ENCODE measurements around the gene CASK. TPM values are rescaled to one million over a fixed set of nuclear protein-coding genes. Genes with fewer than 3 reads are reported as not detected.

Gene CASK
- total RNA-seq, 1 experiment from 2014 or later: 33.5 TPM

GRCh38 chrX:41482154-41482850 lies 441.1 kb downstream of the CASK start:
- no peak for ATAC-seq
- intact Hi-C loops (cut with micrococcal nuclease; ENCODE audit: unreplicated experiment) (no loop called here), in situ Hi-C loops (cut with HindIII; ENCODE audit: low pct_unique_long_range_greater_than_20kb, low sequenced_read_pairs) (no loop called here)
- no peak overlapping the region for H3K27ac ChIP-seq (ENCODE audit: low read length)
- no peaks in the 10 kb centered on the region for H3K9me3 ChIP-seq (ENCODE audit: control insufficient read depth, insufficient read depth, low read depth, low read length)
- DNase-seq (ENCODE audit: low read depth, low spot score): no peak
- H3K4me3 ChIP-seq (ENCODE audit: low read depth in 2 of 2, low read length in 2 of 2): no peak overlapping the region
- no peaks in the 10 kb centered on the region for H3K27me3 ChIP-seq (ENCODE audit: control insufficient read depth, insufficient read depth, low read length)
- POLR2A ChIA-PET: no interaction called here
- no peaks in the 10 kb centered on the region for H3K4me1 ChIP-seq (ENCODE audit: control insufficient read depth, insufficient read depth, low read length)
- no peaks in the 10 kb centered on the region for H3K36me3 ChIP-seq (ENCODE audit: control insufficient read depth, insufficient read depth, low read length)
- CTCF ChIA-PET: no interaction called here
- TF ChIP-seq SIN3A (IDR thresholded peaks at IDR 0.05; ENCODE audit: borderline replicate concordance, insufficient read depth, low read depth, low read length) (no peak), CTCF (IDR thresholded peaks at IDR 0.05) (no peak), POLR2AphosphoS5 (IDR thresholded peaks at IDR 0.05; ENCODE audit: low read depth, low read length) (no peak), TCF7L2 (IDR thresholded peaks at IDR 0.05; ENCODE audit: low read depth, low read length) (no peak), REST (IDR thresholded peaks at IDR 0.05; ENCODE audit: insufficient read depth in 1 of 2, low read depth in 2 of 2, low read length in 1 of 2) (no peak)
- no TSS peak for BruUV-seq (replicated peaks)

GRCh38 chrX:41481264-41482109 lies 441.9 kb downstream of the CASK start:
- in situ Hi-C loops (cut with HindIII; ENCODE audit: low pct_unique_long_range_greater_than_20kb, low sequenced_read_pairs) (no loop called here), intact Hi-C loops (cut with micrococcal nuclease; ENCODE audit: unreplicated experiment) (no loop called here)
- CTCF ChIA-PET: no interaction called here
- POLR2A ChIA-PET: no interaction called here
- DNase-seq (ENCODE audit: low read depth, low spot score) (no peak), ATAC-seq (no peak)
- H3K9me3 ChIP-seq (ENCODE audit: control insufficient read depth, insufficient read depth, low read depth, low read length): no peaks in the 10 kb centered on the region
- TF ChIP-seq REST (IDR thresholded peaks at IDR 0.05; ENCODE audit: insufficient read depth in 1 of 2, low read depth in 2 of 2, low read length in 1 of 2) (no peak), CTCF (IDR thresholded peaks at IDR 0.05) (peak; percentile 67), TCF7L2 (IDR thresholded peaks at IDR 0.05; ENCODE audit: low read depth, low read length) (no peak), POLR2AphosphoS5 (IDR thresholded peaks at IDR 0.05; ENCODE audit: low read depth, low read length) (no peak), SIN3A (IDR thresholded peaks at IDR 0.05; ENCODE audit: borderline replicate concordance, insufficient read depth, low read depth, low read length) (no peak)
- H3K4me1 ChIP-seq (ENCODE audit: control insufficient read depth, insufficient read depth, low read length): no peaks in the 10 kb centered on the region
- BruUV-seq (replicated peaks): no TSS peak
- H3K27me3 ChIP-seq (ENCODE audit: control insufficient read depth, insufficient read depth, low read length): no peaks in the 10 kb centered on the region
- H3K36me3 ChIP-seq (ENCODE audit: control insufficient read depth, insufficient read depth, low read length): no peaks in the 10 kb centered on the region
- H3K4me3 ChIP-seq (ENCODE audit: low read depth in 2 of 2, low read length in 2 of 2): no peak overlapping the region
- no peak overlapping the region for H3K27ac ChIP-seq (ENCODE audit: low read length)

Data from Panc1 (cell line).